Adrenal gland (tissue), 5 donors: ENCODE results near the gene TGFA.

Experiments
- CTCF ChIP-seq, 6 experiments: fragments of 450-650 bp in 4 of 6; fragments of 200-600 bp in 2 of 6; sonication (generic) in 1 of 6; IDR thresholded peaks; 1 replicate in 5 of 6; 2 replicates in 1 of 6; pipeline versions ENCODE4 v1.5.1 to v1.8.0; 2016 to 2021; ENCODE audit warnings: antibody characterized with exemption in 6 of 6, mild to moderate bottlenecking in 2 of 6, moderate library complexity in 1 of 6
- POLR2A ChIP-seq, 2 donors: fragments of 450-650 bp; IDR thresholded peaks; one replicate each; pipeline ENCODE4 v1.6.1; 2017; ENCODE audit warnings: antibody characterized with exemption in 2 of 2, mild to moderate bottlenecking in 2 of 2, moderate library complexity in 1 of 2
- donor health status: DM: no; HTN: no; CAD: no.

- TF ChIP-seq CTCF (IDR thresholded peaks at IDR 0.05), result no peak
- no peak for TF ChIP-seq POLR2A (IDR thresholded peaks at IDR 0.05)
These were observed 6.7 kb downstream of the TGFA start for GRCh38 chr2:70546885-70547284.
